Measurements from ENCODE around the gene SMIM1.
A peak's percentile ranks its signal among the peaks of the same experiment; 100 is the strongest.
"Not testable (repeated sequence)": the region's sequence is repeated elsewhere in the genome, so short reads cannot be mapped to it uniquely, and the experiment has no call there.

SMIM1 gene

GRCh38 chr1:3807769-3808168 is 35.2 kb downstream of the SMIM1 start:
- no peak for DNase-seq
- H3K4me3 Mint-ChIP-seq: no peak overlapping the region
- H3K27me3 Mint-ChIP-seq (ENCODE audit: low read depth, poor library complexity): peaks cover 16% of the 10 kb centered on the region
- H3K36me3 Mint-ChIP-seq (ENCODE audit: low read depth): peaks cover 11% of the 10 kb centered on the region
- H3K4me1 Mint-ChIP-seq: peaks cover 29% of the 10 kb centered on the region
- no peak for TF ChIP-seq CTCF (IDR thresholded peaks at IDR 0.05)
- H3K27ac Mint-ChIP-seq: no peak overlapping the region
- peaks cover 58% of the 10 kb centered on the region for H3K9me3 Mint-ChIP-seq

GRCh38 chr1:3809680-3810079 is 37.1 kb downstream of the SMIM1 start:
- Mint-ChIP-seq H3K4me1 (peaks cover 16% of the 10 kb centered on the region), H3K4me3 (no peak overlapping the region), H3K9me3 (peaks cover 46% of the 10 kb centered on the region), H3K27me3 (ENCODE audit: low read depth, poor library complexity) (peaks cover 11% of the 10 kb centered on the region), H3K27ac (no peak overlapping the region), H3K36me3 (ENCODE audit: low read depth) (peaks cover 17% of the 10 kb centered on the region)
- no peak for TF ChIP-seq CTCF (IDR thresholded peaks at IDR 0.05)
- DNase-seq: no peak

DNA sequence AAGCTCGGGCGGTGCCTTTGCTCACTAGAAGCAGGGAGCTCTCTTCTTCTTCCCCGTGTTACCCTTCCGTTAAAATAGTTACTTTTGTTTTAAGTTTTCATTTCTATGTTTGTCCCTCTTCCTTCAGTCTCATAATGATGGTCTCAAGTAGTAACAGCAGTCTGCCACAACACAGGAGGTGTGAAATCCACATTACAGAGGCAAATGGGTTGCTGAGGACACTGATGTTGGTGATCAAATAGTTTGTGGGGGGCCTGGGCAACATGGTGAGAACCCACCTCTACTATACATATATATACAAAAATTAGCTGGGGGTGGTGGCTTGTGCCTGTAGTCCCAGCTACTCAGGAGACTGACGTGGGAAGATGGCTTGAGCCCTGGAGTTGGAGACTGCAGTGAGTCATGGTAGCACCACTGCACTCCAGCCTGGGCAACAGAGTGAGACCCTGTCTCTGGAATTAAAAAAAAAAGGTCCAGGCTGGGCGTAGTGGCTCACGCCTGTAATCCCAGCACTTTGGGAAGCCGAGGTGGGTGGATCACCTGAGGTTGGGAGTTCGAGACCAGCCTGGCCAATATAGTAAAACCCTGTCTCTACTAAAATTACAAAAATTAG is 37.7 kb downstream of the SMIM1 start:
- not testable (repeated sequence) for H3K27ac Mint-ChIP-seq; H3K4me3 Mint-ChIP-seq; DNase-seq; H3K27me3 Mint-ChIP-seq (ENCODE audit: low read depth, poor library complexity)
- peaks cover 20% of the 10 kb centered on the region for H3K36me3 Mint-ChIP-seq (ENCODE audit: low read depth)
- peaks cover 11% of the 10 kb centered on the region for H3K4me1 Mint-ChIP-seq
- H3K9me3 Mint-ChIP-seq: peaks cover 41% of the 10 kb centered on the region

GRCh38 chr1:3811595-3811911 is 39.0 kb downstream of the SMIM1 start:
- Mint-ChIP-seq H3K27ac (no peak overlapping the region), H3K4me3 (no peak overlapping the region), H3K9me3 (peaks cover 28% of the 10 kb centered on the region), H3K4me1 (peaks cover 6% of the 10 kb centered on the region), H3K27me3 (ENCODE audit: low read depth, poor library complexity) (peaks cover 5% of the 10 kb centered on the region), H3K36me3 (ENCODE audit: low read depth) (peaks cover 16% of the 10 kb centered on the region)
- DNase-seq: no peak
- TF ChIP-seq CTCF (IDR thresholded peaks at IDR 0.05): no peak

GRCh38 chr1:3814065-3814464 is 41.5 kb downstream of the SMIM1 start:
- Mint-ChIP-seq H3K4me1 (peaks cover 6% of the 10 kb centered on the region), H3K4me3 (no peak overlapping the region), H3K27ac (peak overlapping the region; percentile 75), H3K36me3 (ENCODE audit: low read depth) (peaks cover 16% of the 10 kb centered on the region), H3K27me3 (ENCODE audit: low read depth, poor library complexity) (peaks cover 5% of the 10 kb centered on the region), H3K9me3 (peaks cover 6% of the 10 kb centered on the region)
- no peak for DNase-seq
- TF ChIP-seq CTCF (IDR thresholded peaks at IDR 0.05): no peak

GRCh38 chr1:3814771-3815561 is 42.4 kb downstream of the SMIM1 start:
- no peak for DNase-seq
- no peak for TF ChIP-seq CTCF (IDR thresholded peaks at IDR 0.05)
- Mint-ChIP-seq H3K4me1 (peaks cover 15% of the 10 kb centered on the region), H3K4me3 (no peak overlapping the region), H3K27me3 (ENCODE audit: low read depth, poor library complexity) (peaks cover 4% of the 10 kb centered on the region), H3K36me3 (ENCODE audit: low read depth) (peaks cover 24% of the 10 kb centered on the region), H3K27ac (peak overlapping the region; percentile 29), H3K9me3 (peaks cover 3% of the 10 kb centered on the region)

All from nephron progenitor cell (in vitro differentiated cells).